ENCODE data around the gene LRRC59. TPM values are rescaled to one million over a fixed set of nuclear protein-coding genes. Genes with fewer than 3 reads are reported as not detected.

LRRC59 gene
- total and polyA plus RNA-seq, 2 of the 13 experiments (the other 11 are each of a cell fraction or from before 2014, with no cell fraction given) = 87.3 to 222 TPM

DNA sequence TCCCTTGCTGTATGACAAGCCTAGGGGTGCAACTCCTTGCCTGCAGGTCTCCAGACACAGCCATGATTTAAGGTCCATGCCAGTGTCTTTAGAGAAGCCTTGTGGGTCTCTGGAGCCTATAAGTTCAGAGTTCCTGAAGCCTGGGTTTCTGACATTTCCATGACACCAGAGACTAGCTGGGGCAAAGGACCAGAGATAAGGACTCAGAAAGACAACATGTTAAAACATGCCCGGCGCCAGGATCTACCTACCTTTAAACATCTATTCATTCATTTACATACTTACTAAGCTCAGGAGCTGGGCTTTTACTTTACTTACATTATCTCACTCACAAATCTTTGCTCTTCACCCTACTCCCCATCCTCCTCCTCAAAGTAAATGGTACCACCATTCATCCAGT, 25.8 kb downstream of the LRRC59 start:
- Histone ChIP-seq H4K20me1 (ENCODE audit: insufficient read depth, low read length) (no peaks in the 10 kb centered on the region), H2AFZ (ENCODE audit: low read length) (no peak overlapping the region), H3K36me3 (replicated peaks in 1 of 2; ENCODE audit: control insufficient read depth in 1 of 2, insufficient read depth in 2 of 2, low read length in 2 of 2) (peaks cover 28 to 43% of the 10 kb centered on the region in 2 experiments), H3K9ac (ENCODE audit: insufficient read depth, low read depth, low read length) (peak overlapping the region; percentile 92), H3K9me3 (ENCODE audit: low read length) (no peaks in the 10 kb centered on the region), H3K27ac (ENCODE audit: extremely low read length, insufficient read depth, low read length) (peak overlapping the region; percentile 87), H3K27me3 (ENCODE audit: control insufficient read depth in 1 of 2, insufficient read depth in 2 of 2, low read length in 2 of 2) (no peaks in the 10 kb centered on the region; a peak in 1 of 5 replicates), H3K4me3 (replicated peaks in 1 of 3; ENCODE audit: insufficient read depth in 1 of 3, low read depth in 2 of 3, low read length in 3 of 3) (peak overlapping the region; percentile 91 to 98 (median 93); a peak in 5 of 6 replicates), H3K4me2 (ENCODE audit: low read depth, low read length) (peak overlapping the region; percentile 80), H3K4me1 (ENCODE audit: insufficient read depth, low read length) (peaks cover 29% of the 10 kb centered on the region), H3K79me2 (ENCODE audit: insufficient read depth, low read length) (peaks cover 39% of the 10 kb centered on the region)
- BruUV-seq (replicated peaks) = no TSS peak
- FAIRE-seq (no peak), DNase-seq (ENCODE audit: low spot score) (no peak), ATAC-seq (no peak)
- TF ChIP-seq, protein P1, sequence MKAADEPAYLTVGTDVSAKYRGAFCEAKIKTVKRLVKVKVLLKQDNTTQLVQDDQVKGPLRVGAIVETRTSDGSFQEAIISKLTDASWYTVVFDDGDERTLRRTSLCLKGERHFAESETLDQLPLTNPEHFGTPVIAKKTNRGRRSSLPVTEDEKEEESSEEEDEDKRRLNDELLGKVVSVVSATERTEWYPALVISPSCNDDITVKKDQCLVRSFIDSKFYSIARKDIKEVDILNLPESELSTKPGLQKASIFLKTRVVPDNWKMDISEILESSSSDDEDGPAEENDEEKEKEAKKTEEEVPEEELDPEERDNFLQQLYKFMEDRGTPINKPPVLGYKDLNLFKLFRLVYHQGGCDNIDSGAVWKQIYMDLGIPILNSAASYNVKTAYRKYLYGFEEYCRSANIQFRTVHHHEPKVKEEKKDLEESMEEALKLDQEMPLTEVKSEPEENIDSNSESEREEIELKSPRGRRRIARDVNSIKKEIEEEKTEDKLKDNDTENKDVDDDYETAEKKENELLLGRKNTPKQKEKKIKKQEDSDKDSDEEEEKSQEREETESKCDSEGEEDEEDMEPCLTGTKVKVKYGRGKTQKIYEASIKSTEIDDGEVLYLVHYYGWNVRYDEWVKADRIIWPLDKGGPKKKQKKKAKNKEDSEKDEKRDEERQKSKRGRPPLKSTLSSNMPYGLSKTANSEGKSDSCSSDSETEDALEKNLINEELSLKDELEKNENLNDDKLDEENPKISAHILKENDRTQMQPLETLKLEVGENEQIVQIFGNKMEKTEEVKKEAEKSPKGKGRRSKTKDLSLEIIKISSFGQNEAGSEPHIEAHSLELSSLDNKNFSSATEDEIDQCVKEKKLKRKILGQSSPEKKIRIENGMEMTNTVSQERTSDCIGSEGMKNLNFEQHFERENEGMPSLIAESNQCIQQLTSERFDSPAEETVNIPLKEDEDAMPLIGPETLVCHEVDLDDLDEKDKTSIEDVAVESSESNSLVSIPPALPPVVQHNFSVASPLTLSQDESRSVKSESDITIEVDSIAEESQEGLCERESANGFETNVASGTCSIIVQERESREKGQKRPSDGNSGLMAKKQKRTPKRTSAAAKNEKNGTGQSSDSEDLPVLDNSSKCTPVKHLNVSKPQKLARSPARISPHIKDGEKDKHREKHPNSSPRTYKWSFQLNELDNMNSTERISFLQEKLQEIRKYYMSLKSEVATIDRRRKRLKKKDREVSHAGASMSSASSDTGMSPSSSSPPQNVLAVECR (CRISPR knock-in tag; IDR thresholded peaks at IDR 0.05; ENCODE audit: borderline replicate concordance) = no peak
- 0 out of 2 replicates have a peak, but pooled peaks have one; percentile 32 for TF ChIP-seq POLR2G (IDR thresholded peaks at IDR 0.05; ENCODE audit: low read depth, low read length)
- TF ChIP-seq SMARCE1 (IDR thresholded peaks at IDR 0.05; ENCODE audit: borderline replicate concordance) = no peak
- TF ChIP-seq TP53 (CRISPR knock-in tag; conservative IDR thresholded peaks at IDR 0.05) = peak; percentile 97; the same call in 1 of the 2 replicates
- TF ChIP-seq, protein P2, sequence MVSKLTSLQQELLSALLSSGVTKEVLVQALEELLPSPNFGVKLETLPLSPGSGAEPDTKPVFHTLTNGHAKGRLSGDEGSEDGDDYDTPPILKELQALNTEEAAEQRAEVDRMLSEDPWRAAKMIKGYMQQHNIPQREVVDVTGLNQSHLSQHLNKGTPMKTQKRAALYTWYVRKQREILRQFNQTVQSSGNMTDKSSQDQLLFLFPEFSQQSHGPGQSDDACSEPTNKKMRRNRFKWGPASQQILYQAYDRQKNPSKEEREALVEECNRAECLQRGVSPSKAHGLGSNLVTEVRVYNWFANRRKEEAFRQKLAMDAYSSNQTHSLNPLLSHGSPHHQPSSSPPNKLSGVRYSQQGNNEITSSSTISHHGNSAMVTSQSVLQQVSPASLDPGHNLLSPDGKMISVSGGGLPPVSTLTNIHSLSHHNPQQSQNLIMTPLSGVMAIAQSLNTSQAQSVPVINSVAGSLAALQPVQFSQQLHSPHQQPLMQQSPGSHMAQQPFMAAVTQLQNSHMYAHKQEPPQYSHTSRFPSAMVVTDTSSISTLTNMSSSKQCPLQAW (CRISPR knock-in tag; IDR thresholded peaks at IDR 0.05) = peak; percentile 70; the same call in 1 of the 2 replicates
- peak in 1 of 2 experiments; percentile 21; a peak in 1 of 4 replicates for TF ChIP-seq POLR2A (IDR thresholded peaks at IDR 0.05; ENCODE audit: insufficient read depth in 1 of 2, low read depth in 2 of 2, low read length in 2 of 2)
- 0 out of 2 replicates have a peak, but pooled peaks have one; percentile 28 for TF ChIP-seq RBFOX2 (IDR thresholded peaks at IDR 0.05; ENCODE audit: low read depth, low read length)
- TF ChIP-seq ZNF263 (CRISPR knock-in tag; IDR thresholded peaks at IDR 0.05) = peak; percentile 17; the same call in 1 of the 2 replicates
- WGBS (ENCODE audit: low lambda C conversion rate) = 51% methylated on average over 2 of the region's 2 CpGs
- intact Hi-C loops (cut with micrococcal nuclease; ENCODE audit: unreplicated experiment) = no loop called here
- ChIA-PET POLR2A (interaction anchor here (0.7 to 3.0 kb wide), 6 partner anchors 9 to 57 kb away, joined by 3 to 21 read pairs (median 6); partner anchors contain the start of genes ACSF2 and LRRC59), CTCF (ENCODE audit: low intra/inter-chr PET ratio, low total read pairs) (no interaction called here)
- in situ Hi-C loops (cut with HindIII; ENCODE audit: extremely low pct_ligation_motif_present, low pct_unique_long_range_greater_than_20kb) = no loop called here

Measured in HepG2 (cell line).